ENCODE results near the gene CRHR1.

- no peak for TF ChIP-seq EZH2 (IDR thresholded peaks at IDR 0.05; ENCODE audit: insufficient read depth, poor library complexity, severe bottlenecking)
- TF ChIP-seq EZH2phosphoT487 (IDR thresholded peaks at IDR 0.05; ENCODE audit: insufficient read depth, low read depth): no peak
Observed at GRCh38 chr17:45871718-45872117, 87.6 kb downstream of the CRHR1 start.

Data from GM23248 (cell line).